Measurements from ENCODE around the gene PWWP2B.

Gene PWWP2B

GRCh38 chr10:132459301-132460003 is 62.5 kb downstream of the PWWP2B start:
- no peak for DNase-seq (ENCODE audit: low read depth in 2 of 2)

- no peak for DNase-seq (ENCODE audit: low read depth in 2 of 2)
Measured at GRCh38 chr10:132460071-132460470, 63.1 kb downstream of the PWWP2B start.

- no peak for DNase-seq (ENCODE audit: low read depth in 2 of 2)
Measured at GRCh38 chr10:132460691-132461090, 63.7 kb downstream of the PWWP2B start.

- DNase-seq (ENCODE audit: low read depth in 2 of 2): no peak
Measured at GRCh38 chr10:132461103-132461682, 64.2 kb downstream of the PWWP2B start.

- DNase-seq (ENCODE audit: low read depth in 2 of 2): no peak
Measured at GRCh38 chr10:132461683-132462231, 64.8 kb downstream of the PWWP2B start.

- no peak for DNase-seq (ENCODE audit: low read depth in 2 of 2)
Measured at GRCh38 chr10:132462463-132463332, 65.7 kb downstream of the PWWP2B start.

- DNase-seq (ENCODE audit: low read depth in 2 of 2): no peak
Measured at GRCh38 chr10:132463333-132464255, 66.6 kb downstream of the PWWP2B start.

- DNase-seq (ENCODE audit: low read depth in 2 of 2): no peak
Measured at GRCh38 chr10:132464256-132465192, 67.5 kb downstream of the PWWP2B start.

GRCh38 chr10:132465193-132465888 is 68.3 kb downstream of the PWWP2B start:
- DNase-seq (ENCODE audit: low read depth in 2 of 2): no peak

- DNase-seq (ENCODE audit: low read depth in 2 of 2): no peak
Measured at GRCh38 chr10:132465889-132466519, 69.0 kb downstream of the PWWP2B start.

GRCh38 chr10:132466520-132467463 is 69.8 kb downstream of the PWWP2B start:
- DNase-seq (ENCODE audit: low read depth in 2 of 2): no peak
